DMS114 treated with DMSO at 0.1 percent for 48 hours (cell line): ENCODE results near the gene FBXO2.

Source experiments
- DNase-seq: peaks from one replicate; lab custom pipeline; 2025; ENCODE audit not compliant: unreplicated experiment; lab: John Stamatoyannopoulos, UW

Gene FBXO2

GRCh38 chr1:11653861-11654136 is 430 bp downstream of the FBXO2 start:
- no peak for DNase-seq

DNA sequence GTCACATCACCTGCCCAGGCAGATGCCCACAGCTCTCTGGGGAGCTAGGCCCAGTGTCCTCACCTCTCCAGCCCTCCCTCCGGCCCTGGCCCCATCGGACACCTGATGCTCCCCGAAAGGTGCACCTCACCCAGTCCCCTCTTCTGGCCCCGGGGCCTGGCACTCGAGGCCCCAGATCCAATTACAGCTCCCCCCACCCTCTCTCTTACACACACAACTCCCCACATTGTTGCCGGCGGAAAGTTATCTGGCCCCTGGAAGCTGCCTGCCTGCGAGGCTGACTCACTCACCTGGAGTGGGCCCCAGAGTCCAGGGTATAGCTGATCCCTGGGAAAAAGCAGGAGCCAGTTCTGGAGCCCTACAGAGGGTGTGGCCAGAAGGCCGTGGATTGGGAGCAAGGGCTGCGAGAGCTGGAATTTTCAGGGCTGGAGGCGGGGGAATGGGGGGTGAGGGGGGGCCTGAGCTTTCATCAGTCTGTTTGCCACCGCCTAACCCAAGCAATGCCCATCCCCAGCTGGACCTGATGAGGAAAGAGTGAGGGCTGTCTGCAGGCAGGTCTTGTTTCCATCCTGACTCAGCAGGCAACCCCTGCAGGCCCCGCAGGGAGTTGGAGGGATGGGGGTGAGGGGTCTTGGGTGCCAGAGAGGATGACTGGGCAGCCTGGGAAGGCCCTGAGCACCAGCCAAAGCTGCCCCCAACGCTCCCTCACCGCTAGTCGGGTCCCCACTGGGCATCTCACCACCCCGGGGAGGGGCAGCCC is 948 bp downstream of the FBXO2 start:
- no peak for DNase-seq

- no peak for DNase-seq
Observed at GRCh38 chr1:11652203-11652780, 1.9 kb downstream of the FBXO2 start.

GRCh38 chr1:11651017-11651416 is 3.2 kb downstream of the FBXO2 start:
- no peak for DNase-seq

GRCh38 chr1:11650331-11650991 is 3.8 kb downstream of the FBXO2 start:
- no peak for DNase-seq

GRCh38 chr1:11649624-11650330 is 4.5 kb downstream of the FBXO2 start:
- DNase-seq: no peak

- DNase-seq: no peak
Observed at GRCh38 chr1:11649237-11649623, 5.0 kb downstream of the FBXO2 start.

GRCh38 chr1:11648732-11649158 is 5.5 kb downstream of the FBXO2 start:
- no peak for DNase-seq

DNA sequence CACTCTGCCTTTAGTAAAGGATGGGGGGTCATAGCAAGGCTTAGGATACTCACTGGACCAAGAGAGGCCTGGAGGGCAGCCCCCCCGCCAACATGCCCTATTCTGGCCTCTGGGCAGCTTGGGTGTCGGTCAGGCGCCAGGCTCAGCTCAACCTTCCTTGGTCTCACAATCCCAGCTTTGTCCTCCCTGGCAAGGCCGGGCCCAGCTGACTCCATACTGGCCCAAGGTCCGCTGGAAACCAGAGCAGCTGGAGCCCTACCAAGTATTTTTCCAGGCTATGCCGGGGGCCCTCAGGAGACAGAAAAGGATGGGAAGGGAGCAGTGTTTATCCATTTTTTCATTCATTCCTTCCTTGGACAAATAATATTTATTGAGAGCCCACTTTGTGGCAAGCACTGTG is 6.2 kb downstream of the FBXO2 start:
- no peak for DNase-seq

DNA sequence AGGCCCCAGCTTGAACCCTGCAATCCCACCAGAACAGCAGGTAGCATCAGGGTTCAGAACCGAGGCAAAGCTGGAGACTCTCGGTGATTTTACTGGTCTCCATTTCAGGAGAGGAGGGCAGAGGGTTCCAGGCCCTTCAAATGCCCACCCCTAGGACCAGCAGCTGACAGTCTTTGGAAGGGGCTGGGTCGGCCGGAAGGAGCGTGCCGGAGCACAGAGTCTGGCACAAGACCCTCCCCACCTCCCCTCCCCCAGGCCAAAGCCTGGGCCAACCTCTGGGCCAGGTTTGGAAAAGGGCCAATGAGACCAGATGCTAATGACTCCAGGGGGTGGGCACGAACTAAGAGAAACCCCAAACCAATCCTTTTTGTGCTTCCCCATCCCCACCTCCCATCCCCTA is 6.9 kb downstream of the FBXO2 start:
- DNase-seq: no peak

DNA sequence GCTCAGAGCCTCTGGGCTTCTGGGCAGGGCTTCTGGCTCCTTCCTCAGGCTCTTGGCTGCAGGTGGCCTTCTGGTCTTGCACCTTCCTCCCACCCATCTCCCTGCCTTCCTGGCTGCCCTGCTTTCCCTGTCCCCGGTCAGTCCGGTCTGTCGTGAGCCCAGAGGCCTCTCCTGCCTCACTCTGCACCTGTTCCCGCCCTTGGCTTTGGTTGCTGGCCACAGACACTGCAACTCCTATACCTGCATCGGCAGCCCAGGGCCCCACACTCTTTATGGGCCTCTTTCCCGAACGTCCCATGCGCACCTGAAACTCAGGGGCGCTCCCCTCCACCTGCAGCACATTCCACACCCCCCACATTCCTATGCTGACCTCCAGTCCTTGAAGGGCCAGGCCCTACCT is 7.9 kb downstream of the FBXO2 start:
- no peak for DNase-seq

GRCh38 chr1:11645670-11646265 is 8.5 kb downstream of the FBXO2 start:
- DNase-seq: peak; percentile 72

- no peak for DNase-seq
Observed at GRCh38 chr1:11645270-11645669, 9.0 kb downstream of the FBXO2 start.

DNA sequence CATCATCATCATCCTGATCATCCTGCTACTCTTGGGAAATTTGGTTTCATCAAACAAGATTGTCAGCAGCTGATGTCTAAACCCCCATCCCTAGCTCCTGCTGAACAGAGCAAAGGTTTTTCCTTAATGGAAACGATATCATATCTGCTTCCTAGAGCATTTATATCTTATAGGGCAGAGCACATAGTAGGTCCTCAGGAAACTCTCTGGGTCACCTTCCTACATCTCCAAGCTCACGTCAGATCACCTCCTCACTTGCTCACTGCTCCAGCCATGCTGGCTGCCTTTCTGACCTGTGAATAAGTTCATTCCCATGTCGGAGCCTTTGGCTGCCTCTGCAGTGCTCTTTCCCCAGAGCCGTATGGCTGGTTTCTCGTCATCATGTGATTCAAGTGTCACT is 10.4 kb downstream of the FBXO2 start:
- no peak for DNase-seq

GRCh38 chr1:11642418-11643017 is 11.7 kb downstream of the FBXO2 start:
- peak; percentile 56 for DNase-seq

DNA sequence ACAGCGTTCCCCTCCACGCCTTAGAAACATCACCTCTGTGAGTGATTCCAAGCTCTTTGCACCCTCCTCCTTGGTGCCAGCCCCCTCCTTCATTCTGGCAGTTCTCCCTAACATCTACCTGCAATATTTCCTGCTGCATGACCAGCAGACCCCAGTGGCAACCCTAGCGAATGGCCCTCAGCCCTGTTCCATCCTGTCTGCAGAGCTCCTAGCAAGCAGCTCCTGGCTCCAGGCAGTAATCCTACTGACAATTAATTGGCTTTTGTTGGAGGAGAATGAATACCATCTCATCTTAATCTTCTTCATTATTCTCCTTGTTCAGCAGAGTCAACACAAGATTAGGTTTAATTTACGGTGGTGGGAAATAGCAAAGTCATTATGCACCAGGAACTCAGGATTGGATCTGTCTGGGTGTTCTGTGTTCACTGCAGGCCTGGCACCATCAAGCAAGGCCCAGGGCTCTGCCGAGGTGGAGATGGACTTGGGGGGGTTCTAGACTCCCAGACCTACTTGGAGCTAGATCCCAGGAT is 12.4 kb downstream of the FBXO2 start:
- no peak for DNase-seq

GRCh38 chr1:11640944-11641343 is 13.3 kb downstream of the FBXO2 start:
- no peak for DNase-seq

DNA sequence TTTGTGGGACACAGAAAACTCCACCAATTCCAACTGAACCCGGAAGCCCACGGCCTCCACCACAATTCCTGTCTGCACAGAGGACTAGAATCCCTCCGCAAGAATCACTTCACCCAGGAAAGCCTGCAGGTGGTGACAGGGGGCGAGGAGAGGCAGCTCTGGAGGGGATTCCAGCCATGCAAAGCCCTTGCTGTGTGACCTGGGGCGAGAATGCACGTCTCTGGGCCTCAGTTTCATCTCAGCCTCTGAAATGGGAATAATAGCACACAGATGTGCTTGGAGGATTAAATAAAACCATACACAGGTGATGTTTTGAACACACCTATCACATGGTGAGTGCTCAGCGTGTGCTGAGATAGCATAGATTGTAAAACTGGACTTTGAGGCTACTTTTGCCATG is 14.1 kb downstream of the FBXO2 start:
- DNase-seq: no peak

GRCh38 chr1:11639372-11639771 is 14.9 kb downstream of the FBXO2 start:
- DNase-seq: no peak

GRCh38 chr1:11638121-11638520 is 16.1 kb downstream of the FBXO2 start:
- no peak for DNase-seq
